DMS 273 (cell line): ENCODE measurements around the gene PHACTR1.
"Not testable (repeated sequence)": the region's sequence is repeated elsewhere in the genome, so short reads cannot be mapped to it uniquely, and the experiment has no call there.

Experiments
- DNase-seq: peaks from one replicate; lab custom pipeline; 2025; ENCODE audit not compliant: unreplicated experiment; lab: John Stamatoyannopoulos, UW

The PHACTR1 gene

GRCh38 chr6:13298446-13298845 is 581.9 kb downstream of the PHACTR1 start:
- no peak for DNase-seq

DNA sequence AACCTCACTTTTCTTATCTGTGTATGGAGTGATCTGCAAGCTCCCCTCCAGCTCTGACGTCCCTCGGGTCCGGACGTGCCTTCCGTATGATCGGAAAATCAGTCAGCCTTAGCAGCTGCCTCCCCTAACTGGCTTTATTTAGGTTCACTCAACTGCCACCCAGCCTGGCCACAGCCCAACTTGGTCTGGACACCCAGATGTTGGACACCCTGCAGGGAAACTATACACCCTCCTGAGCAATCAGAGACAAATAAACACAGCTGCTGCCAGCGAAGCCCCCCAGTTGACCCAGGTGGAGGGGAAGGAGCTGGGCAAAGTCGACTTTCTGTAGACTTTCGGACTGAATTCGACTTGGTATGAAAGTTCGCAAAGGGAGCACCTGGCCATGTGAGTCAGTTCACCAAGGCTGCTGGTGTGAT is 582.8 kb downstream of the PHACTR1 start:
- DNase-seq: no peak

- DNase-seq: no peak
Observed at GRCh38 chr6:13299918-13300317, 583.4 kb downstream of the PHACTR1 start.

GRCh38 chr6:13300643-13301590 is 584.4 kb downstream of the PHACTR1 start:
- no peak for DNase-seq

DNA sequence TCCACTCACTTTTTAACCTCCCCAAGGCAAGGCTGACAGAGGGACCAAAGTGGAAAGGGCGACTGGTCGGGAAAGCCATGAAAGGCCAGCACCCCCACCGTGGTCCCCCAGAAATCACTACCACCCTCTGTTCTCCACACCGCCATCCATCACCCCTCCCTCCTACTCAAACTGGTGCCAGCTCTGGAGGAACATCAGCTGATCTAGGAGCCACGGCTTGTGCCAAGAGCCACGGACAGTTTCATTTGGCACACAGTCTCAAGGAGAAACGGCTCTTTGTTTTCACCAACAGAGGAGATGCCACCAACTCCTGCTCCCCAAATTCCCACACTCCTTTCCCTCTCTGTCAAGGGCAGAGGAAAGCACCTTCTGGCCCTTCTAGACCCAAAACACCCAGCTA is 585.7 kb downstream of the PHACTR1 start:
- DNase-seq: no peak

DNA sequence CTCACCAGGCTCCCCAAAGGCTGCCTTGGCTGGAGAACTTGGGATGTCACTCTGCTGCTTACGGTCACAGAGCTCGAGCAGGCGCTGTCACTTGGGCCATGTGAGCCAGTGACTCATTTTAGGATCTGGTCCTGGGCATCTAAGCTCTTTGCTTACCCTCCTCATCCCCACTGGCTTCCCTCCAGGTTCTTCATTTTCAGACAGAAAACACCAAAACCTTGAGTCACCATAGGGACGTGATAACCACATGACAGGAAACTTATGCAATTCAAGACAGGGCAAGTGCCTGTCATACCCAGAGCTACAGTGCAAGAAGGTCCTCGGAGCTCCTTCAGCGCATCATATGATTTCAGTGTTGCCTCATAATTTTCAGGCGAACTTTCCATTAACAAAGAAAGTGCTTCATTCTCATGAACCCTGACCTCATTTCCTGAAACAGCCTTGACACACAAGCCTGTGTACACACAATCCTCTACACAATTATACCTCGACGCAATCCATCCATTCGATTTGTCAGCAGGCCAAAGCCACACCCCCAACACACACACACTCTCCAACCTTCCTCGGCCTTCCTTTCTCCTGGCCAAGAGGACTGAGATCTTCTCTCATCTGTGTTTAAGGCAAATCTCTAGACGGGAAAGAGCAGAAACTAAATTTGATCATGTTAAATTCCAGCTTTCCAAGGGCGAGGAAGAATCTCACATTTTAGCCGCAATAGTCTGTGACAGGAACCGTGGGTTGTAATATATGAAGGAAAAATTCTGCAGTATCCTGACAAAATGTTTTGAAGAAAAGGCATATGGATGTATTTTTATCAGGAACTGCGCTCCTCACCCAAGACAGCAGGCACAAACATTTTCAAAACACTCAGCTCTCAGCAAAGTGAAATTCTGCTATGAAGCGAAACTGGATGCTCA is 586.4 kb downstream of the PHACTR1 start:
- DNase-seq: no peak

GRCh38 chr6:13303668-13304017 is 587.1 kb downstream of the PHACTR1 start:
- DNase-seq: peak; percentile 23

DNA sequence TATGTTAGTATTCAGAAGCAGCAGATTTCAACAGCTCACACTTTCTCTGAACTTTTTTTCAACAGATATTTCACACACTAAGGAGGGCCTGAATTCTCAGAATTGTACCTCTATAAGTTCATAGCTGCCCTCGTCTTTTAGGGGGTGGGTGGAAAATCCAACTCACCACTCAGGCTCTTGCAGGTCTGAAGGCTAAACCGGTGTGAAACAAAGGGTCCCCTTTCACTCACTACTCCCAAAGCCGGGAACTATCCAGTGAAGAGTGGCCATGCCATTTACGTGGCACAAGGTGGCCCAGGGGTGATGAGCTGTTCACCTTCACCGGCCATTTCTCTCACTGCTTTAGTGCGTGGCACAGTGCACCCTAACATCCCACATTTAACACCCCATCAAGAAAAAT is 587.5 kb downstream of the PHACTR1 start:
- no peak for DNase-seq

- DNase-seq: no peak
Observed at GRCh38 chr6:13304580-13305260, 588.2 kb downstream of the PHACTR1 start.

GRCh38 chr6:13305288-13305687 is 588.7 kb downstream of the PHACTR1 start:
- no peak for DNase-seq

GRCh38 chr6:13305791-13306190 is 589.2 kb downstream of the PHACTR1 start:
- no peak for DNase-seq

DNA sequence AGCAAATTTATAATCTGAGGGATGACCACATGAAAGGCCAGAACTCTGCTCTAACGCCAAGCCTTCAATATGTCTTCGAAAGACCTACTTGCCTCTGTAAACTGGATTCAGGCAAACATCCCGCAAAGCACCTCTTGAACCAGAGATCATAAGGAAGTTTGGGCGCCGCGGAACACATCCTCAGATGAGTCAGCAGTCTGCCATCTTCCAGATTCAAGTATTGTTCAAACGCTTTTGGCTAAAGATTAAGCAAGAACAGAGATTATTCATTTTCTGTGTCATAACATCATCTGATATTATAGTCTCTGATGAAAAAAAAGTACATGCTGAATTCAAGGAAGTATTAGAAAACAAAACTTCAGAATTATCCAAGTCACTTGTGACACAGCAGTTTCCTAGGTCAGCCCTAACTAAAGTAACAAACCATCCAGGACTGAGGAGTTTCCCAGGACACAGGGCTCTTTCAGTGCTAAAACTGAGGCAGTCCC is 591.0 kb downstream of the PHACTR1 start:
- DNase-seq: no peak

- DNase-seq: no peak
Observed at GRCh38 chr6:13308332-13308731, 591.8 kb downstream of the PHACTR1 start.

DNA sequence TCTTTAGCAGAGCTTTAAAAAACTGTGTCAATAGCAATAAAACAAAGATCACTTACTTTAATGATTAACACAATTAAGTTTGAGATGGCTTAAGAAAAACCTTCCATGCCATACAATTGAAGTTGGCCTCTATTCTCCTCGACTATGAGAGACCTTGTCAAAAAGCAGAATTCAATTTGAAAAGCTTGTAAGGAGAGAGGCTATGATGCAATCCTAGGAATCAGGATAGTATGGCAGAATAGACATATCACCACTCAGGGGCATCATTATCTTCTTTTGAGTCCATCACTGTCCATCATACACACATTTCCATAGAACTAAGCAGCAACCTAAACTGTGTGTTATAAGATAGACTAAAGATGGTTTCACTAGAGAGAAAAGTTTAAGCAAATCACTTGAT is 594.6 kb downstream of the PHACTR1 start:
- no peak for DNase-seq

GRCh38 chr6:13314806-13315205 is 598.2 kb downstream of the PHACTR1 start:
- DNase-seq: no peak

- DNase-seq: no peak
Observed at GRCh38 chr6:13315896-13316295, 599.3 kb downstream of the PHACTR1 start.

GRCh38 chr6:13318821-13319220 is 602.3 kb downstream of the PHACTR1 start:
- no peak for DNase-seq

DNA sequence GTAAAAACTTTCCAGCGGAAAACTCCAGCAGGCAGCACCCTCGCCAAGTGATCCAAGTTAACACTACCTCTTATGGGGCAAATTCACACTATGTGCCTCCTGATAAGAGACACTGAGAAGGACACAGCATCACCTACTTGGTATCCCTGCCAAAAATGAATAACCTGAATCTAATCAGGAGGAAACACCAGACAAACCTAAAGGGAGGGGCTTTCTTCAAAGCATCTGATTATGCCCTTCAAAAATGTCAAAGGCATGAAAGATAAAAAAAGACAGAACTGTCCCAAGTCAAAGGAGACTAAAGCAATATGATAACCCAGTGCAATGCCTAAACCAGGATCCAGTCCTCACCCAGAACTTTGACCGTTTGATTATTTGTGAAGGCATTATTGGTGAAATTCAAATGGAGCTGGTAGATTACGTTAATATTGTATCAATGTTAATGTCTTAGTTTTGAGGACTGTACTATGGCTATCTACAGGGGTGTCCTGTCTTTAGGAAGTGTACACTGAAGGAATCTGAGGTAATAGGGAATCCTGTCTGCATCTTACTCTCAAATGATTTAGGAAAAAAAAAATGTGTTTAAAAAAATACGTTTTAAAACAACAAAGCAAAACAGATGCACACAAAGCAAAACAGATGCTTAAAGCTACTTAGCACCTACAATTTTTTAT is 603.5 kb downstream of the PHACTR1 start:
- DNase-seq: no peak

- not testable (repeated sequence) for DNase-seq
Observed at GRCh38 chr6:13326031-13326586, 609.5 kb downstream of the PHACTR1 start.

DNA sequence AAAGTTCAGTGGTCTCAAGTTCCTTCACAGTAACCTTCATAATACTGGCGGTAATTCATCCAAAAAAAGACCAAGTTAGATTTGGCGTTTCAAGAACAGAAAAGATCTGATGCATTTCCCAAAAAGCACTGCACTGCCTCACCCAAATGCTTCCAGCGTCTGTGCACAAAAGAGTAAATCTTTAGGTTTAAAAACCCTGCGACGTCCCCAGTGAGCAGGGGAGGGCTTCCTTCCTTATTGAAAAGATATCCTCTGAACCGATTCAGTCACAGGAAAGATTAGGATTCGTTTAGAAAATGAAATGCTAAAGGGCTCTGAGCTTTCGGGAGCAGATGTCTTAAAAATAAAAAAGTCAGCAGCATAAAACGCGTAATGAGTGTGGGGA is 611.1 kb downstream of the PHACTR1 start:
- peak; percentile 51 for DNase-seq
